Measurements from ENCODE around the gene IQSEC1. TPM values are rescaled to one million over a fixed set of nuclear protein-coding genes. Genes with fewer than 3 reads are reported as not detected.

The IQSEC1 gene
- total and polyA plus RNA-seq, 9 of the 15 experiments (the other 6 are each of a cell fraction or from before 2014, with no cell fraction given), result 0.56 to 39.0 (median 6.8) TPM

- ATAC-seq (no peak), DNase-seq (ENCODE audit: extremely low read depth in 1 of 4, low spot score in 3 of 4) (no peak), FAIRE-seq (no peak)
- no peak overlapping the region for H2AFZ ChIP-seq (ENCODE audit: low read depth, low read length)
- no peak overlapping the region for H3K4me2 ChIP-seq (ENCODE audit: insufficient read depth, low read length)
- H3K36me3 ChIP-seq (ENCODE audit: control insufficient read depth, insufficient read depth, low read length), result peaks cover 91% of the 10 kb centered on the region; the same call in 2 of the 3 replicates
- BruUV-seq (replicated peaks), result no TSS peak
- H3K4me1 ChIP-seq (replicated peaks in 1 of 2; ENCODE audit: control insufficient read depth in 2 of 2, insufficient read depth in 2 of 2, low read length in 2 of 2), result peaks cover 0 to 27% of the 10 kb centered on the region in 2 experiments; a peak in 1 of 5 replicates
- no peaks in the 10 kb centered on the region; the same call in 1 of the 2 replicates for H4K20me1 ChIP-seq (replicated peaks; ENCODE audit: control insufficient read depth, insufficient read depth, low read length)
- WGBS (ENCODE audit: insufficient coverage, low coverage, missing lambda C conversion rate), result 90% methylated on average over 13 of the region's 16 CpGs
- no peaks in the 10 kb centered on the region for H3K9me3 ChIP-seq (replicated peaks; ENCODE audit: control insufficient read depth, insufficient read depth, low read depth, low read length)
- H3K9me1 ChIP-seq (ENCODE audit: control insufficient read depth, insufficient read depth, low read length), result no peaks in the 10 kb centered on the region
- in situ Hi-C loops (cut with MboI) (no loop called here), intact Hi-C loops (cut with micrococcal nuclease) (no loop called here)
- H3K4me3 ChIP-seq, result no peak overlapping the region
- no peaks in the 10 kb centered on the region for H3K27me3 ChIP-seq (ENCODE audit: control insufficient read depth in 2 of 2, insufficient read depth in 2 of 2, low read length in 2 of 2)
- no peak overlapping the region for H3K27ac ChIP-seq (ENCODE audit: extremely low read depth, low read depth, low read length)
- POLR2A ChIA-PET, result interaction anchor here (0.8 kb wide), 2 partner anchors 22 to 83 kb away, joined by 3 to 4 read pairs; no protein-coding TSS in a partner anchor
- H3K9ac ChIP-seq (ENCODE audit: insufficient read depth in 1 of 2, low read depth in 2 of 2, low read length in 2 of 2), result no peak overlapping the region; a peak in 1 of 4 replicates
- no peaks in the 10 kb centered on the region for H3K79me2 ChIP-seq (ENCODE audit: control insufficient read depth, insufficient read depth, low read length)
- TF ChIP-seq ZBTB26 (CRISPR knock-in tag; IDR thresholded peaks at IDR 0.05) (no peak), MEIS2 (IDR thresholded peaks at IDR 0.05; ENCODE audit: partially characterized antibody) (no peak), ZNF77 (CRISPR knock-in tag; IDR thresholded peaks at IDR 0.05) (no peak), ZNF184 (CRISPR knock-in tag; IDR thresholded peaks at IDR 0.05) (no peak)
- CTCF ChIA-PET (ENCODE audit: low intra/inter-chr PET ratio), result no interaction called here
Observed at GRCh38 chr3:12907296-12907695, 165.9 kb downstream of the IQSEC1 start.

GRCh38 chr3:12906916-12907290 is 166.3 kb downstream of the IQSEC1 start:
- Histone ChIP-seq H2AFZ (ENCODE audit: low read depth, low read length) (no peak overlapping the region), H4K20me1 (replicated peaks; ENCODE audit: control insufficient read depth, insufficient read depth, low read length) (no peaks in the 10 kb centered on the region; the same call in 1 of the 2 replicates), H3K27ac (ENCODE audit: extremely low read depth, low read depth, low read length) (no peak overlapping the region), H3K79me2 (ENCODE audit: control insufficient read depth, insufficient read depth, low read length) (no peaks in the 10 kb centered on the region), H3K9me3 (replicated peaks; ENCODE audit: control insufficient read depth, insufficient read depth, low read depth, low read length) (no peaks in the 10 kb centered on the region), H3K4me1 (replicated peaks in 1 of 2; ENCODE audit: control insufficient read depth in 2 of 2, insufficient read depth in 2 of 2, low read length in 2 of 2) (peaks cover 0 to 27% of the 10 kb centered on the region in 2 experiments; a peak in 3 of 5 replicates), H3K4me2 (ENCODE audit: insufficient read depth, low read length) (no peak overlapping the region), H3K9me1 (ENCODE audit: control insufficient read depth, insufficient read depth, low read length) (no peaks in the 10 kb centered on the region), H3K4me3 (no peak overlapping the region), H3K36me3 (ENCODE audit: control insufficient read depth, insufficient read depth, low read length) (peaks cover 90% of the 10 kb centered on the region; the same call in 2 of the 3 replicates), H3K9ac (ENCODE audit: insufficient read depth in 1 of 2, low read depth in 2 of 2, low read length in 2 of 2) (no peak overlapping the region), H3K27me3 (ENCODE audit: control insufficient read depth in 2 of 2, insufficient read depth in 2 of 2, low read length in 2 of 2) (no peaks in the 10 kb centered on the region)
- 71% methylated on average over 5 of the region's 5 CpGs for WGBS (ENCODE audit: insufficient coverage, low coverage, missing lambda C conversion rate)
- DNase-seq (ENCODE audit: extremely low read depth in 1 of 4, low spot score in 3 of 4), result no peak
- no peak for FAIRE-seq
- in situ Hi-C loops (cut with MboI), result no loop called here
- intact Hi-C loops (cut with micrococcal nuclease), result no loop called here
- TF ChIP-seq HNRNPUL1 (IDR thresholded peaks at IDR 0.05; ENCODE audit: low read length) (no peak), BRD4 (IDR thresholded peaks at IDR 0.05) (no peak), MTA3 (IDR thresholded peaks at IDR 0.05; ENCODE audit: borderline replicate concordance) (no peak), LARP7 (IDR thresholded peaks at IDR 0.05) (no peak)
- no TSS peak for BruUV-seq (replicated peaks)
- POLR2A ChIA-PET, result interaction anchor here (0.5 kb wide), 1 partner anchor 140 kb away, joined by 3 read pairs; no protein-coding TSS in a partner anchor
- CTCF ChIA-PET (ENCODE audit: low intra/inter-chr PET ratio), result no interaction called here
- ATAC-seq, result no peak
